Endothelial cell (in vitro differentiated cells): ENCODE results near the gene ANXA8. TPM values are rescaled to one million over a fixed set of nuclear protein-coding genes. Genes with fewer than 3 reads are reported as not detected.

Experiments
- DNase-seq: peaks from one replicate; pipeline ENCODE4 v3.0.0; 2021; ENCODE audit warnings: low spot score
- H3K27ac Mint-ChIP-seq: one replicate; pipeline ENCODE4 v1.8.0; 2021; ENCODE audit warnings: mixed read lengths, inconsistent platforms; ENCODE audit not compliant: unreplicated experiment
- H3K27me3 Mint-ChIP-seq: one replicate; pipeline ENCODE4 v1.8.0; 2021; ENCODE audit warnings: mild to moderate bottlenecking, moderate library complexity, mixed read lengths, inconsistent platforms; ENCODE audit not compliant: unreplicated experiment
- H3K36me3 Mint-ChIP-seq: one replicate; pipeline ENCODE4 v1.8.0; 2021; ENCODE audit warnings: mild to moderate bottlenecking, low read depth, mixed read lengths, inconsistent platforms; ENCODE audit not compliant: unreplicated experiment
- H3K4me1 Mint-ChIP-seq: one replicate; pipeline ENCODE4 v1.8.0; 2021; ENCODE audit warnings: mild to moderate bottlenecking, mixed read lengths, inconsistent platforms; ENCODE audit not compliant: unreplicated experiment
- H3K4me3 Mint-ChIP-seq: one replicate; pipeline ENCODE4 v1.8.0; 2021; ENCODE audit warnings: mild to moderate bottlenecking, mixed read lengths, inconsistent platforms; ENCODE audit not compliant: unreplicated experiment
- H3K9me3 Mint-ChIP-seq: one replicate; pipeline ENCODE4 v1.8.0; 2021; ENCODE audit warnings: mixed read lengths, inconsistent platforms; ENCODE audit not compliant: unreplicated experiment
- CTCF ChIP-seq: fragments of 200-600 bp; sonication (generic); IDR thresholded peaks from one replicate; pipeline ENCODE4 v1.5.0; 2021; ENCODE audit warnings: antibody characterized with exemption; ENCODE audit not compliant: unreplicated experiment
- total RNA-seq: library from RNA; stranded (reverse); fragmentation: NEBNext Ultra II Directional; extraction: Animal tissue kit (Norgen Biotek cat#: 25700); gene quantifications from one replicate; pipeline ENCODE4 v1.2.1, GENCODE V29; 2021; ENCODE audit not compliant: unreplicated experiment

Gene ANXA8
- total RNA-seq, 1 donor from 2014 or later = not detected

DNA sequence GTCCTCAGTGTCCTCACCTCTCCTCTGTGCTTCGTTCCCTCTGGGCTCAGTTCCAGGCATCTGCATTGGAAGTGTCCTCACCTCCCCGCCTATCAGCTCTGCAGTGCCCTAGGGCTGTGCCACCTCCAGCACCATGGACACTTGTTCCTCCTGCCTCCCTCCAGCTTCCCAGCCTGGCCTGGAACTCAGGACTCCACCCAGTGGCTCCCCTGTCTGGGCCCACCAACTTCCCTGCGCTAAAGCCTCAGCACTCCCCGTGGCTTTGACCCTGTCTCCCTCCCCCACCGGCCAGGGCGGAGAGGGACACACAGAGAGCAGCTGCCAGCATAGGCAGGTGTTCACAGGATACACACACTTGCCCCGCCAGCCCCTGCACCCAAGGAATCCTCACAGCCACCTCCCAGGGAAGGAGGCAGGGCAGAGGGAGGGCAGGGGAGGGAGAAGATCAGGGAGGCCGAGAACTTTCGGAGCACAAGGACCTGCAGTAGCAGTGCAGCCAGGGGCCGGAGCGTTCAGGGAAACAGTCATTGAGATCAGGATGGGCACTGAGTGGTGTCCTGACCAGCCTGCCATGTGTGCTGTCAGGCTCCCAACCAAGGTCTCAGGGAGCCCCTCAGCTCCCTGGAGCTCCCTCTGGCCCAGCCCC lies 31.3 kb downstream of the ANXA8 start:
- Mint-ChIP-seq H3K4me3 (no peak overlapping the region), H3K9me3 (no peaks in the 10 kb centered on the region), H3K4me1 (peaks cover 19% of the 10 kb centered on the region), H3K27me3 (peaks cover 17% of the 10 kb centered on the region), H3K27ac (no peak overlapping the region), H3K36me3 (peaks cover 5% of the 10 kb centered on the region)
- no peak for TF ChIP-seq CTCF
- no peak for DNase-seq

- TF ChIP-seq CTCF = no peak
- Mint-ChIP-seq H3K4me1 (peaks cover 19% of the 10 kb centered on the region), H3K27ac (no peak overlapping the region), H3K36me3 (peaks cover 5% of the 10 kb centered on the region), H3K9me3 (no peaks in the 10 kb centered on the region), H3K4me3 (no peak overlapping the region), H3K27me3 (peaks cover 17% of the 10 kb centered on the region)
- no peak for DNase-seq
Observed at GRCh38 chr10:47451998-47452494, 31.9 kb downstream of the ANXA8 start.

DNA sequence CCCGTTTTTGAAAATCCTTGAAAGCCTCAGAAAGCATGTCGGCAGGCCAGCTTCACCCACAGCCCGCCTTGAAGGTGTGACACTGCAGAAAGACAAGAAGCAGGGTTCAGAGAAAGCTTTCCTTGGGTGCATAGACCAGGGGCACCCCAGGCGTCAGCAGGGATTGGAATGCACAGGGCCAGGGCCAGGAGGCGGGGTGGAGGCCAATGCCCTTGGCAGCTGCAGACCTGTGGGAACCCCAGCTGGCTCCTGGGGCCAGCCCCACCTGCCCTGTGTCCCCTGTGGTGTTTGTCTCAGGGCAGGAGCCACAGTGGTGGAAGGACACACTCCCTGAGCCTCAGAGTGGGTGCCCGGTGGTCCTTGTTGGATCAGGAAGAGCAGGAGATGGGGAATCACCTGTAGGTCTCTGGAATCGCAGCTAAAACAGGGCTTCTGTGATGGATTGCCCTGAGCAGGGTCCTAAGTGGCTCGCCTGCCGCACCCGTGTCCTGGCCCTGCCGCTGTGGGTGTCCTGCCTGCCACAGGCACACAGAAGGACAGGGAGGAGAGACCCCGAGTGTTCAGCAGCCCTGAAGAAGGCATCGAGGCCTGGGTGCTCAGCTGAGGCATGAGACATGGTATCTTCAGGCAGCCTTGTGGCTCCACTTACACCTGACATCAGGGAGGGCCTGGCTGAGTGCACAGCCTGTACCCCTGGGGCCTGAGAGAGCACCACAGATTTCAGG lies 32.5 kb downstream of the ANXA8 start:
- no peak overlapping the region for H3K27ac Mint-ChIP-seq
- TF ChIP-seq CTCF = no peak
- DNase-seq = no peak
- H3K27me3 Mint-ChIP-seq = peaks cover 18% of the 10 kb centered on the region
- H3K9me3 Mint-ChIP-seq = no peaks in the 10 kb centered on the region
- H3K4me3 Mint-ChIP-seq = no peak overlapping the region
- H3K4me1 Mint-ChIP-seq = peaks cover 19% of the 10 kb centered on the region
- peaks cover 5% of the 10 kb centered on the region for H3K36me3 Mint-ChIP-seq

GRCh38 chr10:47450442-47450841 lies 33.5 kb downstream of the ANXA8 start:
- H3K36me3 Mint-ChIP-seq = peaks cover 7% of the 10 kb centered on the region
- DNase-seq = no peak
- H3K27me3 Mint-ChIP-seq = peaks cover 22% of the 10 kb centered on the region
- TF ChIP-seq CTCF = no peak
- H3K4me1 Mint-ChIP-seq = peaks cover 19% of the 10 kb centered on the region
- no peak overlapping the region for H3K27ac Mint-ChIP-seq
- no peaks in the 10 kb centered on the region for H3K9me3 Mint-ChIP-seq
- H3K4me3 Mint-ChIP-seq = no peak overlapping the region

- Mint-ChIP-seq H3K27me3 (peaks cover 19% of the 10 kb centered on the region), H3K4me1 (peaks cover 19% of the 10 kb centered on the region), H3K4me3 (no peak overlapping the region), H3K9me3 (no peaks in the 10 kb centered on the region), H3K36me3 (peaks cover 10% of the 10 kb centered on the region), H3K27ac (no peak overlapping the region)
- no peak for DNase-seq
- TF ChIP-seq CTCF = no peak
Observed at GRCh38 chr10:47449979-47450378, 33.9 kb downstream of the ANXA8 start.
